CD14-positive monocyte (primary cell): ENCODE results near the gene TUBA1C. TPM values are rescaled to one million over a fixed set of nuclear protein-coding genes. Genes with fewer than 3 reads are reported as not detected.

Experiments used
- DNase-seq, 3 donors: peaks; one replicate each; pipeline ENCODE4 v3.0.0-alpha.2; 2011 to 2022
- H2AFZ ChIP-seq: 2 replicates; pipeline ENCODE4 v1.6.0; 2012; ENCODE audit warnings: mild to moderate bottlenecking, low read depth, low read length, inconsistent platforms; ENCODE audit not compliant: insufficient read depth, poor library complexity, severe bottlenecking
- H3K27ac ChIP-seq, 2 donors: 1 replicate in 1 of 2; 2 replicates in 1 of 2; pipeline ENCODE4 v1.5.1; 2012 to 2013; ENCODE audit warnings: low read length in 2 of 2, control low read depth in 1 of 2, inconsistent platforms in 1 of 2, low read depth in 1 of 2, mild to moderate bottlenecking in 1 of 2
- H3K27me3 ChIP-seq, 2 donors: one replicate each; pipeline versions ENCODE4 v1.6.0 to v1.6.1; 2011 to 2013; ENCODE audit warnings: low read length in 2 of 2; ENCODE audit not compliant: control insufficient read depth in 2 of 2, insufficient read depth in 2 of 2
- H3K36me3 ChIP-seq, 2 donors: replicated peaks in 1 of 2; 1 replicate in 1 of 2; 2 replicates in 1 of 2; pipeline versions ENCODE4 v1.5.1 to v1.6.1; 2012 to 2013; ENCODE audit warnings: low read length in 2 of 2, control low read depth in 1 of 2, inconsistent platforms in 1 of 2, mild to moderate bottlenecking in 1 of 2; ENCODE audit not compliant: insufficient read depth in 2 of 2, control insufficient read depth in 1 of 2
- H3K4me1 ChIP-seq, 2 donors: 1 replicate in 1 of 2; 2 replicates in 1 of 2; pipeline versions ENCODE4 v1.5.1 to v1.6.1; 2012 to 2013; ENCODE audit warnings: low read length in 2 of 2, control low read depth in 1 of 2, inconsistent platforms in 1 of 2, mild to moderate bottlenecking in 1 of 2, moderate library complexity in 1 of 2; ENCODE audit not compliant: insufficient read depth in 2 of 2, control insufficient read depth in 1 of 2
- H3K4me2 ChIP-seq: replicated peaks from 2 replicates; pipeline ENCODE3; 2012; ENCODE audit warnings: low read length, moderate library complexity, mild to moderate bottlenecking; ENCODE audit not compliant: poor library complexity, severe bottlenecking; ENCODE audit errors: extremely low read depth
- H3K4me3 ChIP-seq, 3 experiments: fragments of 200-600 bp in 1 of 3; sonication (generic) in 1 of 3; replicated peaks in 1 of 3; 1 replicate in 2 of 3; 2 replicates in 1 of 3; pipeline ENCODE4 v1.5.1; 2011 to 2013; ENCODE audit warnings: low read length in 3 of 3, mild to moderate bottlenecking in 3 of 3, control low read depth in 2 of 3, low read depth in 2 of 3, inconsistent platforms in 1 of 3, moderate library complexity in 1 of 3
- H3K79me2 ChIP-seq: 2 replicates; pipeline ENCODE4 v1.6.0; 2012; ENCODE audit warnings: mild to moderate bottlenecking, control low read depth, inconsistent platforms, low read length, moderate library complexity; ENCODE audit not compliant: insufficient read depth
- H3K9ac ChIP-seq: 2 replicates; pipeline ENCODE4 v1.6.0; 2017; ENCODE audit warnings: low read length, mild to moderate bottlenecking; ENCODE audit not compliant: insufficient read depth, poor library complexity, severe bottlenecking
- H3K9me3 ChIP-seq, 2 donors: replicated peaks in 1 of 2; 1 replicate in 1 of 2; 2 replicates in 1 of 2; pipeline versions ENCODE4 v1.5.1 to v1.6.1; 2012 to 2013; ENCODE audit warnings: low read length in 2 of 2, control low read depth in 1 of 2; ENCODE audit not compliant: control insufficient read depth in 1 of 2, insufficient read depth in 1 of 2
- H4K20me1 ChIP-seq: 2 replicates; pipeline ENCODE4 v1.6.0; 2012; ENCODE audit warnings: mild to moderate bottlenecking, low read length, control low read depth, moderate library complexity; ENCODE audit not compliant: insufficient read depth
- H3K27ac Mint-ChIP-seq, 7 donors: one replicate each; pipeline ENCODE4 v1.8.0; 2020; ENCODE audit warnings: mild to moderate bottlenecking in 7 of 7, mixed read lengths in 7 of 7, moderate library complexity in 6 of 7, inconsistent platforms in 2 of 7
- H3K27me3 Mint-ChIP-seq, 3 donors: one replicate each; pipeline ENCODE4 v1.8.0; 2021 to 2022; ENCODE audit warnings: low read depth in 3 of 3, mild to moderate bottlenecking in 3 of 3, mixed read lengths in 3 of 3, moderate library complexity in 3 of 3, inconsistent platforms in 1 of 3
- H3K36me3 Mint-ChIP-seq, 2 donors: one replicate each; pipeline ENCODE4 v1.8.0; 2020; ENCODE audit warnings: mixed read lengths in 2 of 2, inconsistent platforms in 1 of 2, mild to moderate bottlenecking in 1 of 2
- H3K4me1 Mint-ChIP-seq: one replicate; pipeline ENCODE4 v1.8.0; 2020; ENCODE audit warnings: mild to moderate bottlenecking, mixed read lengths
- H3K4me3 Mint-ChIP-seq, 2 donors: one replicate each; pipeline ENCODE4 v1.8.0; 2020; ENCODE audit warnings: mild to moderate bottlenecking in 2 of 2, mixed read lengths in 2 of 2, moderate library complexity in 1 of 2
- H3K9me3 Mint-ChIP-seq, 7 donors: one replicate each; pipeline ENCODE4 v1.8.0; 2020 to 2022; ENCODE audit warnings: mixed read lengths in 7 of 7, mild to moderate bottlenecking in 6 of 7, moderate library complexity in 6 of 7, inconsistent platforms in 2 of 7
- WGBS: methylation state at CpG from one replicate; pipeline ENCODE4 v1.1.5; 2013; ENCODE audit warnings: missing lambda C conversion rate; ENCODE audit not compliant: insufficient coverage; 5-methylcytosine and 5-hydroxymethylcytosine counted together
- intact Hi-C, 2 donors: fragments of 100-400 bp; cut with micrococcal nuclease; formaldehyde crosslinking; loops; one replicate each; pipeline versions ENCODE4 v1.15.0 to v1.15.1; 2023
- polyA plus RNA-seq, 3 donors: library from polyadenylated mRNA; depleted of rRNA in 1 of 3; unstranded in 2 of 3; stranded (reverse) in 1 of 3; fragments of 300-500 nt in 2 of 3; fragments of >200 nt in 1 of 3; fragmentation: Illumina TruSeq in 2 of 3; gene quantifications; 1 replicate in 2 of 3; 2 replicates in 1 of 3; pipeline ENCODE4 v1.2.3, GENCODE V29; 2012 to 2021
- TF ChIP-seq, protein P1 (sequence below): fragments of 200-600 bp; IDR thresholded peaks from one replicate; pipeline ENCODE4 v1.8.0; 2022; ENCODE audit warnings: antibody characterized with exemption, mild to moderate bottlenecking

TUBA1C gene
- polyA plus RNA-seq, 3 donors: 53.7 to 263 (median 61.0) TPM

DNA sequence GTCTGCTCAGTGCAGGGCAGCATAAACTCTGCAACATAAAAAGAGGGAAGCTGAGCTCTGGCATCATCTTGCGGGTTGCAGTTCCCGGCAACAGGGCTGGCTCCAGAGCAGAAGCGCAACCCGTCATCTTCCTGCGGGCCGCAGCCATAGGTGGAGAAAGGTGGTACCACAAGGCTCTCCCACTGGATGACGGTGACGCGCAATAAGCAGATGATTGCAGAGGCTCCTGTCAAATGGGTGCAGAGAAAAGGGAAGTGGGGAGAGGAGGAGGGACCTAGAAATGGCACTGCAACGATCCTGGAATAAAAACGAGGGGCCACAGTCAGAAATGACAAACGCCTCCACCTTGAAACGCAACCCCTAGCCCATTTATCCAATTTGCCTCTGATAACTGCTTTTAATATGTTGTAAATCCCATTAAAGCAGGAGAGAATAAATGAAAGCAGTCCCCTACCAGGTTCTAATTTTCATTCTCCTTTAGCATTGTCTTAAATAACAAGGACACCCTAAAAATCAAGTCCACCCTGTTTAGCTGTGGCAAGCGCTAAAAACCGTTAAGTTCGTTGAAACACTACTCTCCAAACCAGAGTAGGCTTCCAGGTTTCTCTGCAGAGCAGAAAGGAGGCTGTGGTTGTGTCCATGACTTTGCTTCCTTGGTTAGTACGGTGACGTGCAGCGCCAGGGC lies 30.9 kb upstream of the TUBA1C start:
- Mint-ChIP-seq H3K27ac (peak overlapping the region; percentile 99 to 100 (median 100)), H3K4me3 (peak overlapping the region; percentile 90 to 93), H3K4me1 (peaks cover 44% of the 10 kb centered on the region), H3K36me3 (no peaks in the 10 kb centered on the region), H3K27me3 (peaks cover 0 to 3% (median 2%) of the 10 kb centered on the region in 3 donors), H3K9me3 (no peaks in the 10 kb centered on the region)
- DNase-seq: peak; percentile 97 to 99 (median 98)
- no peaks in the 10 kb centered on the region for H4K20me1 ChIP-seq
- H2AFZ ChIP-seq: no peak overlapping the region
- H3K9me3 ChIP-seq: no peaks in the 10 kb centered on the region
- peak overlapping the region; percentile 28 to 80 (median 35) for H3K4me3 ChIP-seq
- H3K79me2 ChIP-seq: peaks cover 6% of the 10 kb centered on the region
- TF ChIP-seq, protein P1, sequence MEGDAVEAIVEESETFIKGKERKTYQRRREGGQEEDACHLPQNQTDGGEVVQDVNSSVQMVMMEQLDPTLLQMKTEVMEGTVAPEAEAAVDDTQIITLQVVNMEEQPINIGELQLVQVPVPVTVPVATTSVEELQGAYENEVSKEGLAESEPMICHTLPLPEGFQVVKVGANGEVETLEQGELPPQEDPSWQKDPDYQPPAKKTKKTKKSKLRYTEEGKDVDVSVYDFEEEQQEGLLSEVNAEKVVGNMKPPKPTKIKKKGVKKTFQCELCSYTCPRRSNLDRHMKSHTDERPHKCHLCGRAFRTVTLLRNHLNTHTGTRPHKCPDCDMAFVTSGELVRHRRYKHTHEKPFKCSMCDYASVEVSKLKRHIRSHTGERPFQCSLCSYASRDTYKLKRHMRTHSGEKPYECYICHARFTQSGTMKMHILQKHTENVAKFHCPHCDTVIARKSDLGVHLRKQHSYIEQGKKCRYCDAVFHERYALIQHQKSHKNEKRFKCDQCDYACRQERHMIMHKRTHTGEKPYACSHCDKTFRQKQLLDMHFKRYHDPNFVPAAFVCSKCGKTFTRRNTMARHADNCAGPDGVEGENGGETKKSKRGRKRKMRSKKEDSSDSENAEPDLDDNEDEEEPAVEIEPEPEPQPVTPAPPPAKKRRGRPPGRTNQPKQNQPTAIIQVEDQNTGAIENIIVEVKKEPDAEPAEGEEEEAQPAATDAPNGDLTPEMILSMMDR: no peak
- intact Hi-C loops: loop anchor here (2.0 to 10.0 kb wide), 5 partner anchors 45 to 145 kb away; partner anchors contain the start of genes TUBA1A (in 2 of the 2) and TUBA1B (in 2 of the 2)
- peaks cover 47 to 63% of the 10 kb centered on the region in 2 donors for H3K4me1 ChIP-seq
- no peaks in the 10 kb centered on the region for H3K36me3 ChIP-seq
- H3K4me2 ChIP-seq: peak overlapping the region; percentile 82
- H3K27me3 ChIP-seq: no peaks in the 10 kb centered on the region
- H3K9ac ChIP-seq: peak overlapping the region; percentile 78
- H3K27ac ChIP-seq: peak overlapping the region; percentile 90 to 99
- WGBS: 0% methylated on average over 11 of the region's 19 CpGs

DNA sequence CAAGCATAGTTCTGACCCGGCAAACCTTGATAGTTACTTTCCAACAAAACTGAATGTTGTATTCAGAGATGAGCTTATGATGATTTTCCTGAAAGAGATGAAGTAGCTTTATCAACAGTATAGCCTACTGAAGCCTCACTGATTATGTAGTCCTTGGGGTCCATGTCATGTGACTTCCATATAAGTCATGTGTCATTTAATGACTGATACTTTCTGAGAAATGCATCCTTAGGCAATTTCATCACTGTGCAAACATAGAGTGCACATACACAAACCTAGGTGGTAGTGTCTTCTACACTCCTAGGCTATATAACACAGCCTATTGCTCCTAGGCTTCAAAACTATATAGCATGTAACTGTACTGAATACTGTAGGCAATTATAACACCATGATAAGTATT lies 28.5 kb upstream of the TUBA1C start:
- no peaks in the 10 kb centered on the region for H3K36me3 ChIP-seq
- DNase-seq: no peak
- Mint-ChIP-seq H3K4me1 (peaks cover 29% of the 10 kb centered on the region), H3K27me3 (peaks cover 2 to 6% (median 3%) of the 10 kb centered on the region in 3 donors), H3K4me3 (no peak overlapping the region), H3K36me3 (no peaks in the 10 kb centered on the region), H3K27ac (no peak overlapping the region), H3K9me3 (no peaks in the 10 kb centered on the region)
- H2AFZ ChIP-seq: no peak overlapping the region
- H3K79me2 ChIP-seq: peaks cover 6% of the 10 kb centered on the region
- H3K27me3 ChIP-seq: no peaks in the 10 kb centered on the region
- no peak overlapping the region for H3K27ac ChIP-seq
- no peak overlapping the region for H3K9ac ChIP-seq
- H3K4me3 ChIP-seq: no peak overlapping the region
- TF ChIP-seq, protein P1: no peak
- no peak overlapping the region for H3K4me2 ChIP-seq
- H3K9me3 ChIP-seq: no peaks in the 10 kb centered on the region
- intact Hi-C loops: loop anchor here in 1 of 2 donors (5.0 to 10.0 kb wide), 2 partner anchors 102 to 149 kb away; partner anchors contain the start of gene TUBA1B
- WGBS: no CpG with 5 or more reads among the region's 1 CpG
- no peaks in the 10 kb centered on the region for H4K20me1 ChIP-seq
- H3K4me1 ChIP-seq: peaks cover 28 to 40% of the 10 kb centered on the region in 2 donors
